IMR-90 (cell line): ENCODE measurements around the gene CTSV. TPM values are rescaled to one million over a fixed set of nuclear protein-coding genes. Genes with fewer than 3 reads are reported as not detected.
"Not testable (repeated sequence)": the region's sequence is repeated elsewhere in the genome, so short reads cannot be mapped to it uniquely, and the experiment has no call there.

Source experiments
- ATAC-seq: fragments of 200-7000 bp; cut with Tn5 transposase; 2 replicates; pipeline ENCODE4 v1.9.1; 2020; ENCODE audit warnings: low read depth, mild to moderate bottlenecking, moderate library complexity
- BruUV-seq: library from RNA; stranded (reverse); fragments of 400-500 nt; replicated peaks from 2 replicates; lab custom pipeline; 2021; lab: Mats Ljungman, UMichigan
- CTCF ChIA-PET: fragments of 300-600 bp; formaldehyde crosslinking; extraction: SDS; loops from one replicate; lab custom pipeline; 2021; ENCODE audit warnings: antibody characterized with exemption; lab: Yijun Ruan, JAX
- POLR2A ChIA-PET: fragments of 300-600 bp; sonication (Branson Sonifier 250); formaldehyde crosslinking; loops from one replicate; lab custom pipeline; 2022; ENCODE audit warnings: antibody characterized with exemption; ENCODE audit not compliant: unreplicated experiment; lab: Charles Lee
- DNase-seq: peaks from one replicate; pipeline ENCODE4 v3.0.0; 2013
- H2AFZ ChIP-seq: replicated peaks from 2 replicates; pipeline ENCODE3; 2013; ENCODE audit warnings: low read length, mild to moderate bottlenecking; ENCODE audit not compliant: poor library complexity
- H2AK5ac ChIP-seq: 2 replicates; pipeline ENCODE4 v1.6.1; 2013; ENCODE audit warnings: low read depth, low read length, inconsistent platforms
- H2AK9ac ChIP-seq: replicated peaks from 2 replicates; pipeline ENCODE3; 2013; ENCODE audit warnings: mild to moderate bottlenecking, low read depth, low read length, moderate library complexity; ENCODE audit not compliant: poor library complexity
- H2BK120ac ChIP-seq: 2 replicates; pipeline ENCODE4 v1.6.1; 2013; ENCODE audit warnings: low read depth, low read length, inconsistent platforms
- H2BK15ac ChIP-seq: 3 replicates; pipeline ENCODE4 v1.6.1; 2013; ENCODE audit warnings: low read depth, low read length, inconsistent platforms
- H2BK20ac ChIP-seq: 2 replicates; pipeline ENCODE4 v1.6.1; 2013; ENCODE audit warnings: low read depth, mild to moderate bottlenecking, inconsistent platforms, low read length, moderate library complexity
- H2BK5ac ChIP-seq: 2 replicates; pipeline ENCODE4 v1.6.1; 2013; ENCODE audit warnings: mild to moderate bottlenecking, low read depth, low read length, inconsistent platforms; ENCODE audit not compliant: poor library complexity, severe bottlenecking
- H3K14ac ChIP-seq: replicated peaks from 2 replicates; pipeline ENCODE4 v1.6.1; 2013; ENCODE audit warnings: low read depth, low read length, inconsistent platforms
- H3K18ac ChIP-seq: 2 replicates; pipeline ENCODE4 v1.6.1; 2013; ENCODE audit warnings: low read depth, low read length, control low read depth
- H3K23ac ChIP-seq: 2 replicates; pipeline ENCODE4 v1.6.1; 2013; ENCODE audit warnings: low read depth, low read length, inconsistent platforms
- H3K27ac ChIP-seq: 2 replicates; pipeline ENCODE4 v1.5.1; 2013; ENCODE audit warnings: mild to moderate bottlenecking, control low read depth, low read length; ENCODE audit not compliant: insufficient read depth
- H3K27me3 ChIP-seq: 2 replicates; pipeline ENCODE4 v1.6.1; 2013; ENCODE audit warnings: low read length; ENCODE audit not compliant: control insufficient read depth, insufficient read depth
- H3K36me3 ChIP-seq: 2 replicates; pipeline ENCODE4 v1.6.1; 2013; ENCODE audit warnings: low read length, mixed read lengths; ENCODE audit not compliant: control insufficient read depth, insufficient read depth
- H3K4ac ChIP-seq: 2 replicates; pipeline ENCODE4 v1.6.1; 2013; ENCODE audit warnings: low read depth, low read length, inconsistent platforms
- H3K4me1 ChIP-seq: 2 replicates; pipeline ENCODE4 v1.6.1; 2013; ENCODE audit warnings: low read length, mixed read lengths; ENCODE audit not compliant: control insufficient read depth, insufficient read depth
- H3K4me2 ChIP-seq: 2 replicates; pipeline ENCODE4 v1.6.1; 2013; ENCODE audit warnings: low read depth, mild to moderate bottlenecking, control low read depth, low read length, moderate library complexity
- H3K4me3 ChIP-seq: 2 replicates; pipeline ENCODE4 v1.5.1; 2013; ENCODE audit warnings: low read depth, mild to moderate bottlenecking, control low read depth, low read length, moderate library complexity; ENCODE audit not compliant: insufficient read depth
- H3K56ac ChIP-seq: 2 replicates; pipeline ENCODE4 v1.6.1; 2013; ENCODE audit warnings: low read length, inconsistent platforms; ENCODE audit not compliant: insufficient read depth; ENCODE audit errors: extremely low read depth
- H3K79me1 ChIP-seq, 2 experiments: 2 replicates each; pipeline ENCODE4 v1.6.1; 2013; ENCODE audit warnings: low read length in 2 of 2, inconsistent platforms in 1 of 2, low read depth in 1 of 2
- H3K9ac ChIP-seq: 2 replicates; pipeline ENCODE4 v1.6.1; 2013; ENCODE audit warnings: low read depth, low read length, control low read depth
- H3K9me1 ChIP-seq: 2 replicates; pipeline ENCODE4 v1.6.1; 2013; ENCODE audit warnings: low read length, inconsistent platforms; ENCODE audit not compliant: insufficient read depth
- H3K9me3 ChIP-seq: 2 replicates; pipeline ENCODE4 v1.6.1; 2013; ENCODE audit warnings: low read length; ENCODE audit not compliant: control insufficient read depth, insufficient read depth
- H4K20me1 ChIP-seq: 2 replicates; pipeline ENCODE4 v1.6.1; 2013; ENCODE audit warnings: low read length, inconsistent platforms; ENCODE audit not compliant: insufficient read depth
- H4K5ac ChIP-seq: 2 replicates; pipeline ENCODE4 v1.6.1; 2013; ENCODE audit warnings: mild to moderate bottlenecking, low read depth, low read length, control low read depth
- H4K8ac ChIP-seq, 2 experiments: 2 replicates each; pipeline ENCODE4 v1.6.1; 2013; ENCODE audit warnings: low read depth in 2 of 2, low read length in 2 of 2, control low read depth in 1 of 2, inconsistent platforms in 1 of 2
- H4K91ac ChIP-seq: 2 replicates; pipeline ENCODE4 v1.6.1; 2013; ENCODE audit warnings: low read depth, low read length, inconsistent platforms; ENCODE audit not compliant: insufficient read depth
- WGBS, 2 experiments: methylation state at CpG; one replicate each; pipeline versions ENCODE4 v1.1.5 to v1.1.7; 2013; ENCODE audit warnings: missing lambda C conversion rate in 2 of 2; ENCODE audit not compliant: insufficient read length in 1 of 2; ENCODE audit errors: extremely low coverage in 2 of 2; 5-methylcytosine and 5-hydroxymethylcytosine counted together
- dilution Hi-C: fragments of 300-500 bp; cut with HindIII; formaldehyde crosslinking; loops from one replicate; pipeline ENCODE4 v1.14.3; 2018; ENCODE audit warnings: low sequenced_read_pairs; ENCODE audit not compliant: unreplicated experiment
- in situ Hi-C: fragments of 300-500 bp; cut with MboI; formaldehyde crosslinking; loops from 3 replicates; pipeline ENCODE4 v1.14.3; 2019; ENCODE audit warnings: low sequenced_read_pairs, inconsistent platforms, mixed read lengths
- intact Hi-C: fragments of 100-400 bp; cut with micrococcal nuclease; formaldehyde crosslinking; loops from 2 replicates; pipeline ENCODE4 v1.10.0; 2022
- polyA plus RNA-seq, 3 experiments: library from polyadenylated mRNA; depleted of rRNA; stranded (reverse); fragments of >200 nt; gene quantifications; 2 replicates each; pipeline ENCODE4 v1.2.3, GENCODE V29; 2012; ENCODE audit warnings: low replicate concordance in 1 of 3
- total RNA-seq: library from RNA; depleted of rRNA; stranded (reverse); fragments of >200 nt; gene quantifications from 2 replicates; pipeline ENCODE4 v1.2.3, GENCODE V29; 2012

The CTSV gene
- total and polyA plus RNA-seq, 2 of the 4 experiments (the other 2 are of a cell fraction): 0.54 to 0.75 TPM

DNA sequence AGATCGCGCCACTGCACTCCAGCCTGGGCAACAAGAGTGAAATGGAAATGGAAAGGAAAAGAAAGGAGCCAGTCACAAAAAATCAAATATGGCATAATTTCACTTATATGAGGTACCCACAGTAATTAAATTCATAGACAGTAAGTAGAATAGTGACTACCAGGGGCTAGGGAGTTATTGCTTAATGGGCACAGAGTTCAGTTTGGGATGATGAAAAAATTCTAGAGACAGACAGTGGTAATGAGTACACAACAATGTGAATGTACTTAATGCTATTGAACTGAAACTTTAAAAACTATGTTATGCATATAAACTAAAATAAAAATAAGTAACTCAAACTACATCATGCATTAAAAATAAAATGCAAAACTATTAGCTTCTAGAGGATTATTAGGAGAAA, 54.1 kb downstream of the CTSV start:
- H3K9me3 ChIP-seq, H3K18ac ChIP-seq, ATAC-seq, H4K91ac ChIP-seq, POLR2A ChIA-PET, H4K8ac ChIP-seq, H4K20me1 ChIP-seq, H2AK9ac ChIP-seq, H3K23ac ChIP-seq, H3K4me1 ChIP-seq, in situ Hi-C loops, H3K9me1 ChIP-seq, H3K27ac ChIP-seq, intact Hi-C loops, H3K36me3 ChIP-seq, H3K14ac ChIP-seq, H2BK15ac ChIP-seq, BruUV-seq, H4K5ac ChIP-seq, H2BK120ac ChIP-seq, CTCF ChIA-PET, H3K9ac ChIP-seq, H3K27me3 ChIP-seq, H3K4me2 ChIP-seq, H2BK20ac ChIP-seq, H2BK5ac ChIP-seq, dilution Hi-C loops, DNase-seq, H2AK5ac ChIP-seq, H2AFZ ChIP-seq, H3K4me3 ChIP-seq, H3K79me1 ChIP-seq, H3K56ac ChIP-seq, H3K4ac ChIP-seq: not testable (repeated sequence)
- no CpG with 5 or more reads among the region's 2 CpGs for WGBS, 2 experiments

- in situ Hi-C loops, POLR2A ChIA-PET, H2BK20ac ChIP-seq, DNase-seq, H3K36me3 ChIP-seq, H3K9me1 ChIP-seq, H4K5ac ChIP-seq, H2BK15ac ChIP-seq, H4K20me1 ChIP-seq, H2BK5ac ChIP-seq, H2AK9ac ChIP-seq, H3K23ac ChIP-seq, H3K18ac ChIP-seq, H3K4ac ChIP-seq, H3K14ac ChIP-seq, BruUV-seq, ATAC-seq, H3K9me3 ChIP-seq, H4K91ac ChIP-seq, H3K56ac ChIP-seq, H2AK5ac ChIP-seq, H3K27me3 ChIP-seq, H2BK120ac ChIP-seq, H4K8ac ChIP-seq, H2AFZ ChIP-seq, dilution Hi-C loops, H3K79me1 ChIP-seq, CTCF ChIA-PET, intact Hi-C loops, H3K9ac ChIP-seq, H3K4me3 ChIP-seq, H3K4me1 ChIP-seq, H3K27ac ChIP-seq, H3K4me2 ChIP-seq: not testable (repeated sequence)
- WGBS, 2 experiments: no CpG with 5 or more reads among the region's 3 CpGs
Observed at GRCh38 chr9:96984139-96984538, 54.8 kb downstream of the CTSV start.
